MM.1S (cell line): ENCODE data around the gene USP17L18.
"Not testable (repeated sequence)": the region's sequence is repeated elsewhere in the genome, so short reads cannot be mapped to it uniquely, and the experiment has no call there.

Experiments
- EZH2 ChIP-seq: fragments of 300-600 bp; sonication (generic); optimal IDR thresholded peaks from 2 replicates; pipeline ENCODE3; 2017; ENCODE audit warnings: low read depth, mild to moderate bottlenecking, antibody characterized with exemption, low read length, mixed read lengths
- TF ChIP-seq, protein P1 (sequence below): fragments of 300-600 bp; sonication (generic); IDR thresholded peaks from 2 replicates; pipeline ENCODE4 v1.5.1; 2016; ENCODE audit warnings: antibody characterized with exemption, low read length, mixed read lengths

DNA sequence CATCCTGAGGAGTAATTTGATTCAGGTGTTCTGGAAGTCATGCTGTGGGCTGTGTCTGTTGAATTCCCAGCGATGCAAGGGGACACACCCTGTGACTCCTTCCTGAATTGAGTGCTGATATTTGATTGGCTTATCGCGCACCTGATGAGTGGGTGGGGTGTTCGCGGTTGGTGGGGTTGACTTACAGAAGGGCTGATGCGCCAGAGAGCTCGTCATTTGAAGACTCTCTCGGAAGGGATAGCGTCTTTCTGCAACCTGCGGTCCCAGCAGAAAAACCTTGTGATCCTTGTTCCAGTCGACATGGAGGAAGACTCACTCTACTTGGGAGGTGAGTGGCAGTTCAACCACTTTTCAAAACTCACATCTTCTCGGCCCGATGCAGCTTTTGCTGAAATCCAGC is 14.1 kb downstream of the USP17L18 start, which contains the start of gene USP17L21:
- TF ChIP-seq, protein P1, sequence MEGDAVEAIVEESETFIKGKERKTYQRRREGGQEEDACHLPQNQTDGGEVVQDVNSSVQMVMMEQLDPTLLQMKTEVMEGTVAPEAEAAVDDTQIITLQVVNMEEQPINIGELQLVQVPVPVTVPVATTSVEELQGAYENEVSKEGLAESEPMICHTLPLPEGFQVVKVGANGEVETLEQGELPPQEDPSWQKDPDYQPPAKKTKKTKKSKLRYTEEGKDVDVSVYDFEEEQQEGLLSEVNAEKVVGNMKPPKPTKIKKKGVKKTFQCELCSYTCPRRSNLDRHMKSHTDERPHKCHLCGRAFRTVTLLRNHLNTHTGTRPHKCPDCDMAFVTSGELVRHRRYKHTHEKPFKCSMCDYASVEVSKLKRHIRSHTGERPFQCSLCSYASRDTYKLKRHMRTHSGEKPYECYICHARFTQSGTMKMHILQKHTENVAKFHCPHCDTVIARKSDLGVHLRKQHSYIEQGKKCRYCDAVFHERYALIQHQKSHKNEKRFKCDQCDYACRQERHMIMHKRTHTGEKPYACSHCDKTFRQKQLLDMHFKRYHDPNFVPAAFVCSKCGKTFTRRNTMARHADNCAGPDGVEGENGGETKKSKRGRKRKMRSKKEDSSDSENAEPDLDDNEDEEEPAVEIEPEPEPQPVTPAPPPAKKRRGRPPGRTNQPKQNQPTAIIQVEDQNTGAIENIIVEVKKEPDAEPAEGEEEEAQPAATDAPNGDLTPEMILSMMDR = not testable (repeated sequence)
- TF ChIP-seq EZH2 = not testable (repeated sequence)
